GM13976 (cell line): Measurements from ENCODE around the gene SPAG9.

Source experiments
- DNase-seq: peaks from one replicate; pipeline ENCODE4 v3.0.0; 2012; ENCODE audit warnings: low spot score
- CTCF ChIP-seq: IDR thresholded peaks from 2 replicates; pipeline ENCODE4 v1.5.1; 2012; ENCODE audit warnings: borderline replicate concordance, mild to moderate bottlenecking; ENCODE audit not compliant: insufficient read depth; ENCODE audit errors: extremely low read depth, missing control alignments, control extremely low read depth
- in situ Hi-C: fragments of 300-500 bp; cut with MboI; formaldehyde crosslinking; loops from one replicate; pipeline ENCODE4 v1.12.0; 2022; ENCODE audit warnings: low sequenced_read_pairs, mixed read lengths, inconsistent platforms; ENCODE audit not compliant: unreplicated experiment

SPAG9 gene

GRCh38 chr17:51071556-51071955, 49.1 kb downstream of the SPAG9 start:
- TF ChIP-seq CTCF: no peak
- in situ Hi-C loops: no loop called here
- no peak for DNase-seq

DNA sequence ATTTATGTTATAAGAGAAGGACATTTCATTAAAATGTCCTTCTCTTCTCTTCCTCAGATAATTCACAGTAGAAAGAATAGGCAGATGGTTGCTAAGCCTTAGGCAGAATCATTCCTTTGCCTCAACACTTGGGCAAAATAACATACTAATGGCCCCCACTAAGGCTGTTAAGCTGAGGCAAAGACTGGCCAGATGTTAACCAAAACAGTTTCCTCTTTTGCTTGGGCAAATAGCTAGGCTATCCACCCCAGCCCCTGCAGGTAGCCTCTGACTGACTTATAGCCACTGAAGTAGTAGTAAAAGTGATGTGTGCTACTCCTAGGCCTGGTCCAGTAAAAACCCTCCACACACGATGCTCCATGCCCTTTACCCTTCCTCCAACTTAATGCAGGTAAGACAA, 55.2 kb downstream of the SPAG9 start:
- DNase-seq: no peak
- no peak for TF ChIP-seq CTCF
- in situ Hi-C loops: no loop called here

- in situ Hi-C loops: no loop called here
- no peak for DNase-seq
- TF ChIP-seq CTCF: no peak
Measured at GRCh38 chr17:51064061-51064735, 56.5 kb downstream of the SPAG9 start.

DNA sequence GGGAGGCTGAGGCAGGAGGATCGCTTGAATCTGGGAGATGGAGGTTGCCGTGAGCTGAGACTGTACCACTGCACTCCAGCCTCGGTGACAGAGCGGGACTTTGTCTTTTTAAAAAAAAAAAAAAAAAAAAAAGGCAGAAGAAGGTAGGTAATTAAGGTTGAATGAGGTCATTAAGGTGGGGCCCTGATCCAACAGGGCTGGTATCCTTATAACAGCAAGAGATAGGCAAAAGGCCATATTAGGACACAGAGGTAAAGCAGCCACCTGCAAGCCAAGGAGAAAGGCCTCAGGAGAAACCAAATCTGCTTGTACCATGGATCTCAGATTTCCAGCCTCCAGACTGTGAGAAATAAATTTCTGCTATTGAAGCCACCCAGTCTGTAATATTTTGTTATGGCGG, 60.3 kb downstream of the SPAG9 start:
- in situ Hi-C loops: no loop called here
- no peak for TF ChIP-seq CTCF
- DNase-seq: no peak

- no peak for TF ChIP-seq CTCF
- in situ Hi-C loops: no loop called here
Measured at GRCh38 chr17:51059781-51060180, 60.9 kb downstream of the SPAG9 start.

DNA sequence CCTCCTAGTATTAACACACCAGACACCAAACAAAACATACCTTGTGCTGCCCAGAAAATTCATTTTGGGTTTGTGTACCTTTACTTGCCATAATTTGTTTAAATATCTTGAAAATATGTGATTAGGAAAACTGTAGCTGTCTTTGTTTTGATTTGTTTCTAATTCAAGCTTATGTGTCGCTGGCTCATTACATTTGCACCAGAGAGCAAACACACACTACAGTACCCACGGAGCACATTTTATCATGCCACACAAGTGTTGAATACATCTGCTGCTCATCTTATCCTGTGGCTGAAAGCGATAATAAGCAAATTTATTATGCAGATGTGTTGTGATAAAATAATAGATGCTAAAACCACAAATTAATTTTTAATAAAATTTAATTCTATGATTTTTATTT, 63.1 kb downstream of the SPAG9 start:
- no peak for DNase-seq
- TF ChIP-seq CTCF: no peak
- in situ Hi-C loops: no loop called here

More at GRCh38 chr17:51059781-51060180, 60.9 kb downstream of the SPAG9 start:
- DNase-seq: no peak
